A549 (cell line): ENCODE results near the gene ALG14.

Experiments
- CEBPB ChIP-seq, 2 experiments: fragments of >200 bp in 1 of 2; sonication (Bioruptor Twin) in 1 of 2; formaldehyde crosslinking in 1 of 2; IDR thresholded peaks; 2 replicates each; pipeline ENCODE4 v1.6.1; 2012 to 2016
- EHMT2 ChIP-seq: fragments of 200-600 bp; sonication (generic); IDR thresholded peaks from 2 replicates; pipeline ENCODE4 v1.6.1; 2016; ENCODE audit warnings: antibody characterized with exemption, low read depth, mild to moderate bottlenecking, moderate library complexity
- JUNB ChIP-seq: fragments of >200 bp; sonication (Bioruptor Twin); formaldehyde crosslinking; IDR thresholded peaks from 2 replicates; pipeline ENCODE4 v1.6.1; 2016
- KDM1A ChIP-seq: fragments of 200-600 bp; sonication (generic); IDR thresholded peaks from 2 replicates; pipeline ENCODE4 v1.6.1; 2016; ENCODE audit warnings: low read depth, mild to moderate bottlenecking
- TF ChIP-seq, protein P1 (sequence below): fragments of >200 bp; sonication (Bioruptor Twin); formaldehyde crosslinking; IDR thresholded peaks from 3 replicates; pipeline ENCODE4 v1.5.1; 2016
- TF ChIP-seq, protein P2 (sequence below): fragments of 200-600 bp; sonication (generic); IDR thresholded peaks from 2 replicates; pipeline ENCODE4 v1.6.1; 2016; ENCODE audit warnings: antibody characterized with exemption, mild to moderate bottlenecking, moderate library complexity

DNA sequence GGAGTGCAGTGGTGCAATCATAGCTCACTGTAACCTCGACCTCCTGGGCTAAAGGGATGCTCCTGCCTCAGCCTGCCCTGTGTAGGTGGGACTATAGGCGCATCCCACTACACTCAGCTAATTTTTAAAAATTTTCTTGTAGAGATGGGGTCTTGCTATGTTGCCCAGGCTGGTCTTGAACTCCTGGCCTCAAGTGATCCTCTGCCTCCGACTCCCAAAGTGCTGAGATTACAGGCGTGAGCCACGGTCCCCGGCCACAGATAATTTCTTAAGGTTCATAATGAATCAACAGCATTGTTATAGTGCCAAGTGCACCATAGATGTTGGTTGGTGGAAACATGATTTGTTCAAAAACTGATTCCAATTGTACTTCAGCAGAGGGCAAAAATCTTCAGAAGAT is 103.6 kb downstream of the ALG14 start:
- no peak for TF ChIP-seq EHMT2
- TF ChIP-seq, protein P1, sequence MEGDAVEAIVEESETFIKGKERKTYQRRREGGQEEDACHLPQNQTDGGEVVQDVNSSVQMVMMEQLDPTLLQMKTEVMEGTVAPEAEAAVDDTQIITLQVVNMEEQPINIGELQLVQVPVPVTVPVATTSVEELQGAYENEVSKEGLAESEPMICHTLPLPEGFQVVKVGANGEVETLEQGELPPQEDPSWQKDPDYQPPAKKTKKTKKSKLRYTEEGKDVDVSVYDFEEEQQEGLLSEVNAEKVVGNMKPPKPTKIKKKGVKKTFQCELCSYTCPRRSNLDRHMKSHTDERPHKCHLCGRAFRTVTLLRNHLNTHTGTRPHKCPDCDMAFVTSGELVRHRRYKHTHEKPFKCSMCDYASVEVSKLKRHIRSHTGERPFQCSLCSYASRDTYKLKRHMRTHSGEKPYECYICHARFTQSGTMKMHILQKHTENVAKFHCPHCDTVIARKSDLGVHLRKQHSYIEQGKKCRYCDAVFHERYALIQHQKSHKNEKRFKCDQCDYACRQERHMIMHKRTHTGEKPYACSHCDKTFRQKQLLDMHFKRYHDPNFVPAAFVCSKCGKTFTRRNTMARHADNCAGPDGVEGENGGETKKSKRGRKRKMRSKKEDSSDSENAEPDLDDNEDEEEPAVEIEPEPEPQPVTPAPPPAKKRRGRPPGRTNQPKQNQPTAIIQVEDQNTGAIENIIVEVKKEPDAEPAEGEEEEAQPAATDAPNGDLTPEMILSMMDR: no peak
- TF ChIP-seq, protein P2, sequence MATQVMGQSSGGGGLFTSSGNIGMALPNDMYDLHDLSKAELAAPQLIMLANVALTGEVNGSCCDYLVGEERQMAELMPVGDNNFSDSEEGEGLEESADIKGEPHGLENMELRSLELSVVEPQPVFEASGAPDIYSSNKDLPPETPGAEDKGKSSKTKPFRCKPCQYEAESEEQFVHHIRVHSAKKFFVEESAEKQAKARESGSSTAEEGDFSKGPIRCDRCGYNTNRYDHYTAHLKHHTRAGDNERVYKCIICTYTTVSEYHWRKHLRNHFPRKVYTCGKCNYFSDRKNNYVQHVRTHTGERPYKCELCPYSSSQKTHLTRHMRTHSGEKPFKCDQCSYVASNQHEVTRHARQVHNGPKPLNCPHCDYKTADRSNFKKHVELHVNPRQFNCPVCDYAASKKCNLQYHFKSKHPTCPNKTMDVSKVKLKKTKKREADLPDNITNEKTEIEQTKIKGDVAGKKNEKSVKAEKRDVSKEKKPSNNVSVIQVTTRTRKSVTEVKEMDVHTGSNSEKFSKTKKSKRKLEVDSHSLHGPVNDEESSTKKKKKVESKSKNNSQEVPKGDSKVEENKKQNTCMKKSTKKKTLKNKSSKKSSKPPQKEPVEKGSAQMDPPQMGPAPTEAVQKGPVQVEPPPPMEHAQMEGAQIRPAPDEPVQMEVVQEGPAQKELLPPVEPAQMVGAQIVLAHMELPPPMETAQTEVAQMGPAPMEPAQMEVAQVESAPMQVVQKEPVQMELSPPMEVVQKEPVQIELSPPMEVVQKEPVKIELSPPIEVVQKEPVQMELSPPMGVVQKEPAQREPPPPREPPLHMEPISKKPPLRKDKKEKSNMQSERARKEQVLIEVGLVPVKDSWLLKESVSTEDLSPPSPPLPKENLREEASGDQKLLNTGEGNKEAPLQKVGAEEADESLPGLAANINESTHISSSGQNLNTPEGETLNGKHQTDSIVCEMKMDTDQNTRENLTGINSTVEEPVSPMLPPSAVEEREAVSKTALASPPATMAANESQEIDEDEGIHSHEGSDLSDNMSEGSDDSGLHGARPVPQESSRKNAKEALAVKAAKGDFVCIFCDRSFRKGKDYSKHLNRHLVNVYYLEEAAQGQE: no peak
- TF ChIP-seq CEBPB (IDR thresholded peaks at IDR 0.05): no peak
- no peak for TF ChIP-seq JUNB
- no peak for TF ChIP-seq KDM1A
